NB4 (cell line): ENCODE measurements around the gene VSIG10L.

Source experiments
- POLR2A ChIP-seq: IDR thresholded peaks from 2 replicates; pipeline ENCODE4 v1.6.1; 2011; ENCODE audit warnings: mild to moderate bottlenecking; ENCODE audit not compliant: insufficient read length; ENCODE audit errors: extremely low read depth
- TF ChIP-seq, protein P1 (sequence below): IDR thresholded peaks from one replicate; pipeline ENCODE4 v1.5.1; 2012; ENCODE audit warnings: low read depth, low read length

DNA sequence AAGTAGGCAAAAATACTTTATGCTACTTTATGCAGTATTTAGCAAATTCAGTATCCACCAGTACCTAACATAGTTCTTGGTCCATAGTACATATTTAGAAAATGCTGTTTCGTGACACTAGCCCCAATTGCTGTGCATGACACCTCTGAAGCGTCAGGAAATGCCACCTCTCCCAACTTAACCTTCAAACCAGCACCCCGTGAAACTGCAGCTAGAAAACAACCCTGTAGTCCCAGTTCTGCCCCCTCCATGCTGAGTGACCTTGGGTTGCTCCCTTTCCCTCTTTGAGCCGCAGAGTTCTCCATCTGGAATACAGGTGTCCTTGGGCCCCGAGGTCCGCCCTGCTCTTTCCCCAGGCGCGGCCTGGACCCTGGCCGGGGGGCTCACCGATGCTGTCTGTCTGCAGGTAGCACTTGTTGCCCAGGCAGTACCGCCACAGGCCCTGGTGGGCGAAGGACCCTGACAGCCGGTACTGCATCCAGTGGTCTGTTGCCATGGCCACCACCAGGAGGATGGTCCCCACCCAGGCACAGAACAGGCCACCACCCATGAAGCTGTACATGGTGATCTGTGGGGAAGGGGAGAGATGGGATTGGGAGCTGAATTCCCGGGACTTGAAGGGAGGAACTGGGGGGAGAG, 45.1 kb upstream of the VSIG10L start:
- TF ChIP-seq, protein P1, sequence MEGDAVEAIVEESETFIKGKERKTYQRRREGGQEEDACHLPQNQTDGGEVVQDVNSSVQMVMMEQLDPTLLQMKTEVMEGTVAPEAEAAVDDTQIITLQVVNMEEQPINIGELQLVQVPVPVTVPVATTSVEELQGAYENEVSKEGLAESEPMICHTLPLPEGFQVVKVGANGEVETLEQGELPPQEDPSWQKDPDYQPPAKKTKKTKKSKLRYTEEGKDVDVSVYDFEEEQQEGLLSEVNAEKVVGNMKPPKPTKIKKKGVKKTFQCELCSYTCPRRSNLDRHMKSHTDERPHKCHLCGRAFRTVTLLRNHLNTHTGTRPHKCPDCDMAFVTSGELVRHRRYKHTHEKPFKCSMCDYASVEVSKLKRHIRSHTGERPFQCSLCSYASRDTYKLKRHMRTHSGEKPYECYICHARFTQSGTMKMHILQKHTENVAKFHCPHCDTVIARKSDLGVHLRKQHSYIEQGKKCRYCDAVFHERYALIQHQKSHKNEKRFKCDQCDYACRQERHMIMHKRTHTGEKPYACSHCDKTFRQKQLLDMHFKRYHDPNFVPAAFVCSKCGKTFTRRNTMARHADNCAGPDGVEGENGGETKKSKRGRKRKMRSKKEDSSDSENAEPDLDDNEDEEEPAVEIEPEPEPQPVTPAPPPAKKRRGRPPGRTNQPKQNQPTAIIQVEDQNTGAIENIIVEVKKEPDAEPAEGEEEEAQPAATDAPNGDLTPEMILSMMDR: no peak
- no peak for TF ChIP-seq POLR2A
